Spinal cord (tissue), 10 donors: ENCODE data around the gene CLK2. TPM values are rescaled to one million over a fixed set of nuclear protein-coding genes. Genes with fewer than 3 reads are reported as not detected.

Source experiments
- DNase-seq, 6 donors: peaks; one replicate each; pipeline versions ENCODE4 v3.0.0 to v3.0.0-alpha.2; 2013 to 2015; ENCODE audit warnings: low spot score in 6 of 6, low read depth in 4 of 6
- H3K27ac ChIP-seq: one replicate; pipeline ENCODE4 v1.5.1; 2013; ENCODE audit warnings: low read depth, low read length, control low read depth
- H3K27me3 ChIP-seq: one replicate; pipeline ENCODE4 v1.6.1; 2013; ENCODE audit warnings: low read length; ENCODE audit not compliant: control insufficient read depth, insufficient read depth
- H3K36me3 ChIP-seq: one replicate; pipeline ENCODE4 v1.6.1; 2013; ENCODE audit warnings: low read length; ENCODE audit not compliant: control insufficient read depth, insufficient read depth
- H3K4me1 ChIP-seq: one replicate; pipeline ENCODE4 v1.6.1; 2013; ENCODE audit warnings: low read length; ENCODE audit not compliant: control insufficient read depth, insufficient read depth
- H3K4me3 ChIP-seq: one replicate; pipeline ENCODE4 v1.5.1; 2013; ENCODE audit warnings: low read depth, low read length, control low read depth
- H3K9me3 ChIP-seq: one replicate; pipeline ENCODE4 v1.6.1; 2013; ENCODE audit warnings: low read length; ENCODE audit not compliant: control insufficient read depth, insufficient read depth
- WGBS: methylation state at CpG from one replicate; pipeline ENCODE4 v1.1.5; 2013; ENCODE audit warnings: missing lambda C conversion rate; ENCODE audit not compliant: insufficient coverage; 5-methylcytosine and 5-hydroxymethylcytosine counted together
- polyA plus RNA-seq, 2 donors: library from polyadenylated mRNA; unstranded; fragments of 120-200 nt; gene quantifications; one replicate each; pipeline ENCODE4 v1.2.1, GENCODE V29; 2013; ENCODE audit not compliant: insufficient read length in 2 of 2
- total RNA-seq, 2 donors: library from RNA; depleted of rRNA in 1 of 2; stranded (reverse); fragments of 120-200 nt in 1 of 2; fragments of >200 nt in 1 of 2; gene quantifications; one replicate each; pipeline versions ENCODE4 v1.2.3 to v1.2.4, GENCODE V29; 2013 to 2014
- donor health status: healthy.

CLK2 gene
- total and polyA plus RNA-seq, 4 donors, result 25.2 to 61.1 (median 45.9) TPM

DNA sequence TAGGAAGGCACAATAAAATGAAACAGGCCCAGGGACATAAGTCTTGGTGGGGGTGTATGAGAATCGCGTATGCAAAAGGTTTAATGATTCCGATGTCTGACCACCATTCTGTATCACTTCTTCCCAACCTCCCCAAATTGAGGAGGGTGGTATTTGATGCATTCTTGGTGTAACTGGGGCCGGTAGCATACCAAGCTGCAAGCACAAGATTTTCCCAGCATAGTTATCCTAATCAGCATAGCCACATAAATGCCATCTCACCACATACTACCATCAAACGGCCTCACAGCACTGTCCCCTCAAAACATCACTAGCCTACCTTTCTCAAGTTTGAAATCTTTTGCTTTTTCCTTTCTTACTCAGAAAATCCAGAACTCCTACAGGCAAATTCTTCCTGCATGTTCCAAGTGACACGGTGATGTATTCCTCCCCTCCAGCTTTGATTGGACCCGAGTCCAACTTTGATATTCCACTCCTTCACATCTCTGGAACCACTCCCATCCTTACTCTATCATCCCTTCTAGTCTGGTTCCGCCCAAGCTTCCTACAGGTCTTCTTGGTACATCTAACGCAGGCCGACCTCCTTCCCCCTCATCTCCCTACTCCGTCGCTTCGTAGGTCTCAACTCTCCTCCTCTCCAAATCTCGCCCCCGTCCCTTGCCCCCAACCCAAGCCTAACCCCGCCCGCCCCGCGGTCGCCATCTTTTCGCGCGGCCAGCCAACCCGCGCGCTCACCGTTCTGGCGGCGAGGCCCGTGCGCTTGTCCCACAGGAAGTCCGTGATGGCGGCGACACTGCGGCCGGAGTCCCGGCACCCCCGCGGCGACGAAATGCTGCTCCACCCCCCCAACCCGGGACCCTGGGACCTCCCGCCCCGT is 600 bp downstream of the CLK2 start:
- DNase-seq, result no peak
- Histone ChIP-seq H3K27ac (peak overlapping the region; percentile 93), H3K4me3 (peak overlapping the region; percentile 77), H3K36me3 (peaks cover 31% of the 10 kb centered on the region), H3K27me3 (no peaks in the 10 kb centered on the region), H3K9me3 (no peaks in the 10 kb centered on the region), H3K4me1 (peaks cover 15% of the 10 kb centered on the region)
- under 1% methylated on average over 38 of the region's 44 CpGs for WGBS

DNA sequence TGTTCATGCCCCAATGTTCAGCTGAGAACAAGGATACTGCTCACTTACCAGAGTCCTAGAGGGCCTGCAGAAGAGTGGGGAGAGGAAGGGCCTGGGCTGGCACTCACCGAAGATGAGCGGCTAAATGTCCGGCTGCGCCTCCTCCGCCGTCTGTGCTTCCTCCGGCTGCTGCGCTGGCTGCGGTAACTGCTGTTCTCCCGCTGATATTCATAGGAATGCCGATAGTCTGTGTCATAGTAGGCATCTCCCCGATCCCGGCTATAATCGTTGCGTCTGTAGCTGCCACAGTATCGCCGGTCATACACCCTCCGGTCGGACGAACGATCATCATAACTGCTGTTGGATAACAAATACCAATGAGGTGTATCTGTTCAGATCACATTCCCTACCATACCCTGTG is 3.9 kb downstream of the CLK2 start:
- H3K27me3 ChIP-seq, result no peaks in the 10 kb centered on the region
- no peak overlapping the region for H3K4me3 ChIP-seq
- 95% methylated on average over 21 of the region's 21 CpGs for WGBS
- no peak for DNase-seq
- H3K4me1 ChIP-seq, result peaks cover 12% of the 10 kb centered on the region
- H3K36me3 ChIP-seq, result peaks cover 60% of the 10 kb centered on the region
- H3K9me3 ChIP-seq, result no peaks in the 10 kb centered on the region
- H3K27ac ChIP-seq, result no peak overlapping the region

DNA sequence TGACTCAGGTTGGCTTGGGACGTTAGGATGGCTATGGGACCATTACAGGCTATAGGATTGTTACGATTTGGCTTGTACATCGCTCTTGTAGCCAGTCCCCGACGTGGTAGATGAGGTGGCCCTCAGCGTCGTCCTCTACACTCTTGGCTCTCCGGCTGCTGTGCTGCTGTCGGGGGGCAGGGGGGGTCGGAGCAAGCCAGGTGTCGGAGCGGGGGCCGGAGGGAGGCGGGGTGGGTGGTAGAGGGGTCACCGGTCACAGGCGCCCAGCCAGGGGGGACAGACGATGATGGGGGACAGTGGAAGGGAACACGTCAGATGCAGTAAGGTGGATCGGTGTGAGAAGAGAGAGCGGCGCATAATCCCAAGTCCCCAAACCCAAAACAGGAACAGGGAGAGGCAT is 4.7 kb downstream of the CLK2 start:
- no peak overlapping the region for H3K4me3 ChIP-seq
- peaks cover 8% of the 10 kb centered on the region for H3K4me1 ChIP-seq
- H3K9me3 ChIP-seq, result no peaks in the 10 kb centered on the region
- 94% methylated on average over 16 of the region's 21 CpGs for WGBS
- peaks cover 66% of the 10 kb centered on the region for H3K36me3 ChIP-seq
- no peaks in the 10 kb centered on the region for H3K27me3 ChIP-seq
- DNase-seq, result no peak
- H3K27ac ChIP-seq, result no peak overlapping the region

DNA sequence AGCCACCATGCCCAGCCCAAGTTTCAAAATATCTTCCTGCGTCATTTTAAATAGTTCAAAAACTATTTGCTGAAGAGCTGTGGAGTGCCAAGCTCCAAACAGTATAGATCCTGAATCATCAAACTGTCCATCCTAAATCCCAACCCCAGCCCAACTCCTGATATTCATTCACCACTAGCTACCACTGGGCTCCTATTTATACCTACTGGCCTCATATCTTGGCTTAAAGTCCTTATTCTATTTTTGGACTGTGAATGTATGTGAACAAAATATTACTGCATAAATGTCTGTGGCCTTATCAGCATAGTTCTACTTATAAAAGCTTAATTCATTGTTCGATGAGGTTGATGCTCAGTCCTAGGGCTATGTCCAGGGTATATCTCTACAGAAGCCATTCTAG is 5.9 kb downstream of the CLK2 start:
- no peak overlapping the region for H3K4me3 ChIP-seq
- WGBS, result no CpG with 5 or more reads among the region's 2 CpGs
- peaks cover 74% of the 10 kb centered on the region for H3K36me3 ChIP-seq
- no peaks in the 10 kb centered on the region for H3K9me3 ChIP-seq
- no peak for DNase-seq
- no peak overlapping the region for H3K27ac ChIP-seq
- H3K27me3 ChIP-seq, result no peaks in the 10 kb centered on the region
- peaks cover 7% of the 10 kb centered on the region for H3K4me1 ChIP-seq

DNA sequence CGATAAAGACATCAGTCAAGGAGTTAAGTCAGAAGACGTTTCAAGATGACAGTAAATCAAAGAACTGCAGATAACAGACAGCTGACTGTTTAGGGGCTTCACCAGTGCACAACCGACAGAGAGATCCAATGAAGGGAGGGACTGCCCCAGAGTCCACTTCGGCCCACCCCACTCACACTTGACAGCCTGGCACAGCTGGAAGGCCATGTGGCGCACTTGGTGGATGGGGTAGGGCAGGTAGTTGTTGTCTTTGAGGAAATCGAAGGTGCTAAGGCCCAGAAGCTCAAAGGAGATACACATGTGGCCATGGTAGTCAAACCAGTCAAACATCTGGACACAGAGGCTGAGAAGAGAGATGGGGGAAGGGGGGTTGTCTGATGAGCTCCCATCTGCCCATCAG is 6.8 kb downstream of the CLK2 start:
- Histone ChIP-seq H3K27ac (no peak overlapping the region), H3K4me3 (no peak overlapping the region), H3K27me3 (no peaks in the 10 kb centered on the region), H3K36me3 (peaks cover 74% of the 10 kb centered on the region), H3K9me3 (no peaks in the 10 kb centered on the region), H3K4me1 (peaks cover 7% of the 10 kb centered on the region)
- WGBS, result 82% methylated on average over 5 of the region's 6 CpGs
- DNase-seq, result no peak

DNA sequence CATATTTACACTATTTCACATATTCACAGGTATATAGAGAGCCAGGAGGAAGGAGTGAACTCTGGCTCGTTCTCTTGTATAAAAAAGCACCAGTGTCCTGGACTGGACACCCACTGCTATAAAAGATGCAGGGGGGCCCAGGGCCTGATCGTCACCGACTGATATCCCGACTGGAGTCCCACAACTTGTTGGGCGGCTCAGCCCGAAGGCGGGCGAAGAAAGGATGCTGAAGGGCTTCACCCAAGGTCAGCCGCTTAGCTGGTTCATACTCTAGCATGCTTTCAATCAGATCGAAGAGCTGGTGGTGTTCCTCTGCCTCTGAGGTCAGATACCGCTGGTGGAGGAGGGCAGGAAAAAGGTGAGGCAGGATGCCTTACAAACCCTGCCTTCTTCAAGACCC is 10.2 kb downstream of the CLK2 start:
- H3K36me3 ChIP-seq, result peaks cover 68% of the 10 kb centered on the region
- no peak overlapping the region for H3K27ac ChIP-seq
- 88% methylated on average over 10 of the region's 11 CpGs for WGBS

DNA sequence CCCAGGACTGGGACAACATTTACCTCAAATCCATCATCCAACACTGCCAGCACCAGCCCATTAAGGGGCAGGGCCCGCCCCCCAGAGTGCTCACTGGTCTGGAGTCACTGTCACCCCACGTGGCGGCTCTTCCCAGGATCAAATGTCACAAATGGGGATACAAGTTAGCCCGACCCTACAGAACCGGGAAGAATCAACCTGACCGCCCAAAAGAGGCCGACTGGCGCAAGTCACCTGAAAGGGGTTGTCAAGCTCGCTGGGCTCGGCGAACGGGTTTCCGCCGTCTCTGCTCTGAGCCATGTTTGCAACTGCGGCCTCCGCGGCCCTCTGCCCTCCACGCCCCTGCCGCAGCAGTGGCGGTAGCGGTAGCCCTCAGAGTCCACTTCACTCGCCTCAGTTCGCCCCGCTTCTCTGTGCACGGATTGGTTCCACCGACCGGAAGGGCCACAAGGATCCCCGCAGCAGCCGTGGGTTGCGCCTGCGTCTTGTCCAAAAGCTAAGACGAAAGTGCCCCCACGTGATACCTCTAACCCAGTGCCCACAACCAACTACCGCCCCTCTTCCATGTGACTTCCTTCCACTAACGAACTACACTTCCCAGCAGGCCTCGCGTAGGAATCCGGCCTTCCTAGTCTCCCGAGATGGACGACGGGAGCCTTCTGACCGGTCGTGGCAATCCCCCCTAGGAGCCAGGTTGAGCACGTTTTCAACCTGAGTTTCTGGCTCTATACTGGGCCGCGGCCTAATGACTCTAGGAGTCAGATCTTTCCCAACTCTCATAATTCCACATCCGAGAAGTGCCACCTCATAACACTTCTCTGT is 11.2 kb downstream of the CLK2 start, which contains the start of gene SCAMP3:
Gene SCAMP3 (minus strand): TSS at position 509 of the 822 bp plus-strand sequence. CDS start 209 bp downstream, at position 300.
- H3K9me3 ChIP-seq, result no peaks in the 10 kb centered on the region

More for the DNA sequence above, 10.2 kb downstream of the CLK2 start:
- H3K4me3 ChIP-seq, result no peak overlapping the region
- no peak for DNase-seq
- H3K9me3 ChIP-seq, result no peaks in the 10 kb centered on the region
- peaks cover 21% of the 10 kb centered on the region for H3K4me1 ChIP-seq
- H3K27me3 ChIP-seq, result no peaks in the 10 kb centered on the region

DNA sequence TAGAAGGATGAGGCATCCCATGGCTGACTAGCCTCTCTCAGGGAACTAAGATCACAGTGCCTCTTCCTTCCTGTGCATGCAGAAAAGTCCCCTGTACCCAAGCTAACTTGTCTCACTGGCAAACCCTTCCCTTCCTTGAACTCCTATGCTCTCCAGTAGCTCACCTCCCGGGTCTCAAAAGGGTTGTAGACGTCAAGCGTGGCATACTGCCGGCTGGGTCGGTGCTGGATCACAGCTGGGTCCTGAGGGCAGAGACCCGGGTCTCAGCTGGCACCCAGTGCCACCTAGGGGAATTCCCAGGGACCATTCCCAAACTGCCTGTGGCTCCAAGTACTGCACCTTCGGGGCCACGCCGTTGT is 11.8 kb downstream of the CLK2 start:
- peaks cover 23% of the 10 kb centered on the region for H3K4me1 ChIP-seq
- peak overlapping the region; percentile 60 for H3K27ac ChIP-seq
- under 1% methylated on average over 9 of the region's 9 CpGs for WGBS
- peaks cover 67% of the 10 kb centered on the region for H3K36me3 ChIP-seq
- no peak for DNase-seq
- H3K27me3 ChIP-seq, result no peaks in the 10 kb centered on the region
- H3K4me3 ChIP-seq, result peak overlapping the region; percentile 76
- no peaks in the 10 kb centered on the region for H3K9me3 ChIP-seq

More for the DNA sequence above, 11.2 kb downstream of the CLK2 start, which contains the start of gene SCAMP3:
- peak; percentile 93 to 100 (median 98) for DNase-seq
- Histone ChIP-seq H3K4me3 (peak within 1 kb of the TSS; percentile 76), H3K4me1 (peaks cover 21% of the 10 kb centered on the region), H3K27ac (peak within 1 kb of the TSS; percentile 60), H3K36me3 (peaks cover 67% of the 10 kb centered on the region), H3K27me3 (no peaks in the 10 kb centered on the region)
- WGBS, result under 1% methylated on average over 46 of the region's 47 CpGs

DNA sequence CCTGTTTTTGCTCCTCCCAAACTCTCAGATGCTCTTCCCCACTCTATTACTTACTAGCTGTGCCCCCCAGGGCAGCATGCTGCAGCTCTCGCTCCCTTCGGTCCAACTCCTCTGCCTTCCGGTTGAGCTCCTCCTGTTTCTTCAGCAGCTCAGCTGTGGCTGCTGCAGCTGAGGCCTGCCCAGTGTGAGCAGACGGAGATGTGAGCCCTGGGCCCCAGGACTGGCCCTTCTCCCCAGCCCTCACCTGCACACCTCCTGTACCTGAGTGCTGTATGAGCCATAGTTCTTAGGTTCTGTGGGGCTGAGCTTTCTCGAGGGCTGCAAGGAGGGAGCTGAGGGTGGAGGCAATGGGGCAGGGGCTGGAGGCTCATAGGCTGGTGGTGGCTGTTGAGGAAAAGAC is 13.0 kb downstream of the CLK2 start:
- H3K4me3 ChIP-seq, result no peak overlapping the region
- H3K27ac ChIP-seq, result no peak overlapping the region
- peaks cover 65% of the 10 kb centered on the region for H3K36me3 ChIP-seq
- no peaks in the 10 kb centered on the region for H3K9me3 ChIP-seq
- no peaks in the 10 kb centered on the region for H3K27me3 ChIP-seq
- H3K4me1 ChIP-seq, result peaks cover 35% of the 10 kb centered on the region
- no peak for DNase-seq
- WGBS, result 100% methylated on average over 4 of the region's 5 CpGs
